GM23338 (cell line): ENCODE data around the gene CCDC86. TPM values are rescaled to one million over a fixed set of nuclear protein-coding genes. Genes with fewer than 3 reads are reported as not detected.

ENCODE experiments used
- ATAC-seq: fragments of 200-7000 bp; cut with Tn5 transposase; 3 replicates; pipeline ENCODE4 v1.9.1; 2020
- DNase-seq: peaks from one replicate; pipeline ENCODE4 v3.0.0-alpha.2; 2015; ENCODE audit warnings: low spot score
- H2AFZ ChIP-seq: fragments of 200-600 bp; sonication (generic); 2 replicates; pipeline ENCODE4 v1.8.0; 2016; ENCODE audit warnings: antibody characterized with exemption, mild to moderate bottlenecking, moderate library complexity
- H3F3A ChIP-seq: fragments of 200-600 bp; sonication (generic); replicated peaks from 2 replicates; pipeline ENCODE4 v1.8.0; 2017; ENCODE audit warnings: antibody characterized with exemption, mixed run types, low read depth
- H3K27ac ChIP-seq: fragments of 200-600 bp; sonication (generic); 2 replicates; pipeline ENCODE4 v1.6.1; 2016; ENCODE audit warnings: low read depth
- H3K27me3 ChIP-seq: fragments of 200-600 bp; sonication (generic); 2 replicates; pipeline ENCODE4 v1.8.0; 2016; ENCODE audit warnings: mild to moderate bottlenecking, mixed run types, moderate library complexity; ENCODE audit not compliant: insufficient read depth
- H3K36me3 ChIP-seq: fragments of 200-600 bp; sonication (generic); 2 replicates; pipeline ENCODE4 v1.8.0; 2016; ENCODE audit warnings: mild to moderate bottlenecking; ENCODE audit not compliant: insufficient read depth
- H3K4me1 ChIP-seq: fragments of 200-600 bp; sonication (generic); 2 replicates; pipeline ENCODE4 v1.8.0; 2016; ENCODE audit warnings: mild to moderate bottlenecking, moderate library complexity; ENCODE audit not compliant: insufficient read depth
- H3K4me2 ChIP-seq: fragments of 200-600 bp; sonication (generic); 2 replicates; pipeline ENCODE4 v1.7.1; 2017; ENCODE audit warnings: mixed run types
- H3K4me3 ChIP-seq: fragments of 200-600 bp; sonication (generic); 2 replicates; pipeline ENCODE4 v1.6.1; 2016; ENCODE audit warnings: mixed run types
- H3K79me2 ChIP-seq: fragments of 200-600 bp; sonication (generic); replicated peaks from 2 replicates; pipeline ENCODE4 v1.8.0; 2017; ENCODE audit warnings: mild to moderate bottlenecking; ENCODE audit not compliant: insufficient read depth
- H3K9me2 ChIP-seq: fragments of 200-600 bp; sonication (generic); 2 replicates; pipeline ENCODE4 v1.8.0; 2017; ENCODE audit not compliant: insufficient read depth
- H4K20me1 ChIP-seq: fragments of 200-600 bp; sonication (generic); replicated peaks from 2 replicates; pipeline ENCODE4 v1.8.0; 2017; ENCODE audit warnings: mild to moderate bottlenecking; ENCODE audit not compliant: insufficient read depth
- H3K27ac Mint-ChIP-seq: 2 replicates; pipeline ENCODE4 v1.8.0; 2020; ENCODE audit warnings: inconsistent platforms, mild to moderate bottlenecking, moderate library complexity, mixed read lengths
- H3K27me3 Mint-ChIP-seq: 3 replicates; pipeline ENCODE4 v1.8.0; 2022; ENCODE audit warnings: low read depth, mild to moderate bottlenecking, moderate library complexity, mixed read lengths, inconsistent platforms; ENCODE audit not compliant: insufficient read depth, poor library complexity
- H3K36me3 Mint-ChIP-seq: 3 replicates; pipeline ENCODE4 v1.8.0; 2021; ENCODE audit warnings: low read depth, mild to moderate bottlenecking, inconsistent platforms, moderate library complexity, mixed read lengths
- H3K4me1 Mint-ChIP-seq: 3 replicates; pipeline ENCODE4 v1.8.0; 2020; ENCODE audit warnings: mild to moderate bottlenecking, inconsistent platforms, mixed read lengths
- H3K4me3 Mint-ChIP-seq: 3 replicates; pipeline ENCODE4 v1.8.0; 2021; ENCODE audit warnings: moderate library complexity, mild to moderate bottlenecking, inconsistent platforms, mixed read lengths
- H3K9me3 Mint-ChIP-seq: 3 replicates; pipeline ENCODE4 v1.8.0; 2020; ENCODE audit warnings: moderate library complexity, mild to moderate bottlenecking, inconsistent platforms, mixed read lengths
- CREB1 ChIP-seq: fragments of 250-450 bp; sonication (Bioruptor Pico); IDR thresholded peaks from 2 replicates; pipeline ENCODE4 v1.5.0; 2020; ENCODE audit warnings: low read depth, mild to moderate bottlenecking, moderate library complexity
- CTCF ChIP-seq, 2 experiments: fragments of 200-600 bp in 1 of 2; sonication (generic) in 1 of 2; conservative IDR thresholded peaks; 2 replicates each; pipeline versions ENCODE4 v1.5.1 to v1.6.1; 2016 to 2017; ENCODE audit warnings: antibody characterized with exemption in 2 of 2, low read depth in 2 of 2, mild to moderate bottlenecking in 2 of 2, moderate library complexity in 1 of 2
- EZH2 ChIP-seq: fragments of 200-600 bp; sonication (generic); IDR thresholded peaks from one replicate; pipeline ENCODE4 v1.8.0; 2017; ENCODE audit warnings: antibody characterized with exemption, mild to moderate bottlenecking, low read depth; ENCODE audit not compliant: unreplicated experiment
- EZH2phosphoT487 ChIP-seq: fragments of 200-600 bp; sonication (generic); IDR thresholded peaks from one replicate; pipeline ENCODE4 v1.8.1; 2018; ENCODE audit warnings: antibody characterized with exemption; ENCODE audit not compliant: unreplicated experiment
- JUNB ChIP-seq: IDR thresholded peaks from one replicate; pipeline ENCODE4 v1.6.1; 2016; ENCODE audit warnings: antibody characterized with exemption; ENCODE audit not compliant: unreplicated experiment
- NANOG ChIP-seq: IDR thresholded peaks from 2 replicates; pipeline ENCODE4 v1.6.1; 2016; ENCODE audit warnings: antibody characterized with exemption, borderline replicate concordance
- REST ChIP-seq: IDR thresholded peaks from one replicate; pipeline ENCODE4 v1.6.1; 2018; ENCODE audit warnings: antibody characterized with exemption; ENCODE audit not compliant: unreplicated experiment
- STAT1 ChIP-seq: IDR thresholded peaks from one replicate; pipeline ENCODE4 v1.6.1; 2016; ENCODE audit warnings: antibody characterized with exemption; ENCODE audit not compliant: unreplicated experiment
- ZNF114 ChIP-seq: fragments of 250-450 bp; sonication (Bioruptor Pico); IDR thresholded peaks from 2 replicates; pipeline ENCODE4 v1.5.0; 2020; ENCODE audit warnings: mild to moderate bottlenecking, moderate library complexity
- ZNF462 ChIP-seq: fragments of 250-450 bp; sonication (Bioruptor Pico); IDR thresholded peaks from 2 replicates; pipeline ENCODE4 v1.5.0; 2020; ENCODE audit warnings: mild to moderate bottlenecking, moderate library complexity
- polyA plus RNA-seq: library from polyadenylated mRNA; unstranded; fragments of >200 nt; fragmentation: Nextera tagmentation; extraction: Ambion mirVana; gene quantifications from 2 replicates; pipeline ENCODE4 v1.2.1, GENCODE V29; 2016
- total RNA-seq: library from RNA; depleted of rRNA; stranded (reverse); fragments of >200 nt; shearing (Covaris generic); gene quantifications from 2 replicates; pipeline ENCODE4 v1.2.3, GENCODE V29; 2014

The CCDC86 gene
- total and polyA plus RNA-seq, 2 experiments from 2014 or later, result 67.3 to 98.5 TPM

- H3K27me3 Mint-ChIP-seq, result peaks cover 23% of the 10 kb centered on the region
- peaks cover 9% of the 10 kb centered on the region; the same call in 1 of the 2 replicates for H3F3A ChIP-seq
- H3K4me3 Mint-ChIP-seq, result no peak overlapping the region
- H3K9me2 ChIP-seq, result no peaks in the 10 kb centered on the region
- H3K4me2 ChIP-seq, result no peak overlapping the region
- H3K4me1 Mint-ChIP-seq, result peaks cover 39% of the 10 kb centered on the region
- TF ChIP-seq JUNB (no peak), EZH2phosphoT487 (no peak), ZNF114 (CRISPR knock-in tag) (no peak), ZNF462 (CRISPR knock-in tag) (no peak), REST (no peak), CTCF (conservative IDR thresholded peaks at IDR 0.05; ENCODE audit: low read depth in 2 of 2) (no peak), NANOG (no peak), EZH2 (no peak), CREB1 (CRISPR knock-in tag) (no peak), STAT1 (no peak)
- peaks cover 21% of the 10 kb centered on the region for H4K20me1 ChIP-seq
- no peaks in the 10 kb centered on the region; the same call in 1 of the 2 replicates for H3K36me3 ChIP-seq
- no peaks in the 10 kb centered on the region for H3K9me3 Mint-ChIP-seq
- peaks cover 56% of the 10 kb centered on the region for H3K36me3 Mint-ChIP-seq
- H3K27ac ChIP-seq, result no peak overlapping the region
- H2AFZ ChIP-seq, result no peak overlapping the region
- peaks cover 5% of the 10 kb centered on the region; the same call in 1 of the 2 replicates for H3K27me3 ChIP-seq
- ATAC-seq (no peak), DNase-seq (no peak)
- H3K27ac Mint-ChIP-seq, result no peak overlapping the region
- peaks cover 20% of the 10 kb centered on the region for H3K4me1 ChIP-seq
- H3K4me3 ChIP-seq, result no peak overlapping the region
- H3K79me2 ChIP-seq, result peaks cover 40% of the 10 kb centered on the region
These were observed 6.0 kb downstream of the CCDC86 start for GRCh38 chr11:60847896-60848295.
